Measurements from ENCODE around the gene DHRS7C.

DNA sequence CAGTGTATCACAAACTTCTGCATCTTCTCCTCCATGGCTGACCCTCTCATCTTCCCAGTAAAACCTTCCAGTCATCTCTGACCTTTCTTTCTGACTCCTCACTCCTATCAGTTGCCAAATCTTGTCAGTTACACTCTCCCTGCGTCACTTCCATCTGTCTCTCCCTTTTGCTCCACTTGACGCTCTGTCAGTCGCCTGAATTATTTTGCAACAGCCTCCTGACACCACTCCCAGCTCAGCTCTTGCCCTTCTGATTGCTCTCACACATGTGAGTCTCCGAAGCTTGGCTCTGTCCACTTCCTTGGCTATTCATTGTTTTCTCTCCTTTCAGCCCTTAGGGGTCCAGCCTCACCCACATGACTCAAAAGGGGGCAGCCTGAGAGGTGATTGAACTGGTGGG lies 27.7 kb downstream of the DHRS7C start:
- no peak for TF ChIP-seq POLR2A (IDR thresholded peaks at IDR 0.05)
- TF ChIP-seq, protein P1, sequence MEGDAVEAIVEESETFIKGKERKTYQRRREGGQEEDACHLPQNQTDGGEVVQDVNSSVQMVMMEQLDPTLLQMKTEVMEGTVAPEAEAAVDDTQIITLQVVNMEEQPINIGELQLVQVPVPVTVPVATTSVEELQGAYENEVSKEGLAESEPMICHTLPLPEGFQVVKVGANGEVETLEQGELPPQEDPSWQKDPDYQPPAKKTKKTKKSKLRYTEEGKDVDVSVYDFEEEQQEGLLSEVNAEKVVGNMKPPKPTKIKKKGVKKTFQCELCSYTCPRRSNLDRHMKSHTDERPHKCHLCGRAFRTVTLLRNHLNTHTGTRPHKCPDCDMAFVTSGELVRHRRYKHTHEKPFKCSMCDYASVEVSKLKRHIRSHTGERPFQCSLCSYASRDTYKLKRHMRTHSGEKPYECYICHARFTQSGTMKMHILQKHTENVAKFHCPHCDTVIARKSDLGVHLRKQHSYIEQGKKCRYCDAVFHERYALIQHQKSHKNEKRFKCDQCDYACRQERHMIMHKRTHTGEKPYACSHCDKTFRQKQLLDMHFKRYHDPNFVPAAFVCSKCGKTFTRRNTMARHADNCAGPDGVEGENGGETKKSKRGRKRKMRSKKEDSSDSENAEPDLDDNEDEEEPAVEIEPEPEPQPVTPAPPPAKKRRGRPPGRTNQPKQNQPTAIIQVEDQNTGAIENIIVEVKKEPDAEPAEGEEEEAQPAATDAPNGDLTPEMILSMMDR (IDR thresholded peaks at IDR 0.05 in 4 of 5, conservative IDR thresholded peaks at IDR 0.05 in 1 of 5), result no peak
